Measurements from ENCODE around the gene KRTAP10-10.
"Not testable (repeated sequence)": the region's sequence is repeated elsewhere in the genome, so short reads cannot be mapped to it uniquely, and the experiment has no call there.

Gene KRTAP10-10

GRCh38 chr21:44670642-44671432 lies 33.7 kb downstream of the KRTAP10-10 start:
- Histone ChIP-seq H3K27me3 (ENCODE audit: control insufficient read depth, insufficient read depth, low read length) (no peaks in the 10 kb centered on the region), H3K36me3 (ENCODE audit: control insufficient read depth, insufficient read depth, low read length) (no peaks in the 10 kb centered on the region), H3K4me3 (ENCODE audit: low read depth, low read length) (no peak overlapping the region), H3K4me1 (ENCODE audit: control insufficient read depth, insufficient read depth, low read length) (no peaks in the 10 kb centered on the region), H3K27ac (ENCODE audit: low read depth, low read length) (no peak overlapping the region), H3K9me3 (ENCODE audit: control insufficient read depth, insufficient read depth, low read length) (peaks cover 19% of the 10 kb centered on the region), H3K9ac (ENCODE audit: low read depth, low read length) (no peak overlapping the region)

GRCh38 chr21:44671911-44672310 lies 34.8 kb downstream of the KRTAP10-10 start:
- no peaks in the 10 kb centered on the region for H3K36me3 ChIP-seq (ENCODE audit: control insufficient read depth, insufficient read depth, low read length)

GRCh38 chr21:44677881-44678280 lies 40.7 kb downstream of the KRTAP10-10 start:
- Histone ChIP-seq H3K9me3 (ENCODE audit: control insufficient read depth, insufficient read depth, low read length) (no peaks in the 10 kb centered on the region), H3K9ac (ENCODE audit: low read depth, low read length) (no peak overlapping the region), H3K27ac (ENCODE audit: low read depth, low read length) (no peak overlapping the region), H3K27me3 (ENCODE audit: control insufficient read depth, insufficient read depth, low read length) (no peaks in the 10 kb centered on the region), H3K4me1 (ENCODE audit: control insufficient read depth, insufficient read depth, low read length) (no peaks in the 10 kb centered on the region), H3K4me3 (ENCODE audit: low read depth, low read length) (no peak overlapping the region), H3K36me3 (ENCODE audit: control insufficient read depth, insufficient read depth, low read length) (no peaks in the 10 kb centered on the region)

More at GRCh38 chr21:44671911-44672310, 34.8 kb downstream of the KRTAP10-10 start:
- no peak overlapping the region for H3K27ac ChIP-seq (ENCODE audit: low read depth, low read length)
- H3K4me3 ChIP-seq (ENCODE audit: low read depth, low read length) = no peak overlapping the region
- no peak overlapping the region for H3K9ac ChIP-seq (ENCODE audit: low read depth, low read length)
- no peaks in the 10 kb centered on the region for H3K27me3 ChIP-seq (ENCODE audit: control insufficient read depth, insufficient read depth, low read length)
- H3K4me1 ChIP-seq (ENCODE audit: control insufficient read depth, insufficient read depth, low read length) = no peaks in the 10 kb centered on the region
- peaks cover 19% of the 10 kb centered on the region for H3K9me3 ChIP-seq (ENCODE audit: control insufficient read depth, insufficient read depth, low read length)

GRCh38 chr21:44681152-44681551 lies 44.0 kb downstream of the KRTAP10-10 start:
- Histone ChIP-seq H3K4me1 (ENCODE audit: control insufficient read depth, insufficient read depth, low read length) (peaks cover 3% of the 10 kb centered on the region; the same call in 1 of the 2 replicates), H3K36me3 (ENCODE audit: control insufficient read depth, insufficient read depth, low read length) (no peaks in the 10 kb centered on the region), H3K27me3 (ENCODE audit: control insufficient read depth, insufficient read depth, low read length) (no peaks in the 10 kb centered on the region), H3K9me3 (ENCODE audit: control insufficient read depth, insufficient read depth, low read length) (no peaks in the 10 kb centered on the region), H3K4me3 (ENCODE audit: low read depth, low read length) (no peak overlapping the region), H3K9ac (ENCODE audit: low read depth, low read length) (no peak overlapping the region), H3K27ac (ENCODE audit: low read depth, low read length) (no peak overlapping the region)

- H3K27me3 ChIP-seq (ENCODE audit: control insufficient read depth, insufficient read depth, low read length) = no peaks in the 10 kb centered on the region
Observed at GRCh38 chr21:44681861-44682579, 44.9 kb downstream of the KRTAP10-10 start, which contains the start of gene KRTAP12-1. KRTAP12-1 (minus strand) TSS chr21:44682163; CDS start chr21:44682123, 40 bp downstream.

GRCh38 chr21:44682580-44683151 lies 45.5 kb downstream of the KRTAP10-10 start:
- no peak overlapping the region for H3K4me3 ChIP-seq (ENCODE audit: low read depth, low read length)
- H3K9ac ChIP-seq (ENCODE audit: low read depth, low read length) = no peak overlapping the region
- no peaks in the 10 kb centered on the region for H3K36me3 ChIP-seq (ENCODE audit: control insufficient read depth, insufficient read depth, low read length)
- peaks cover 16% of the 10 kb centered on the region for H3K4me1 ChIP-seq (ENCODE audit: control insufficient read depth, insufficient read depth, low read length)
- H3K27ac ChIP-seq (ENCODE audit: low read depth, low read length) = no peak overlapping the region
- no peaks in the 10 kb centered on the region for H3K9me3 ChIP-seq (ENCODE audit: control insufficient read depth, insufficient read depth, low read length)
- H3K27me3 ChIP-seq (ENCODE audit: control insufficient read depth, insufficient read depth, low read length) = no peaks in the 10 kb centered on the region

More at GRCh38 chr21:44681861-44682579, 44.9 kb downstream of the KRTAP10-10 start, which contains the start of gene KRTAP12-1:
- H3K9ac ChIP-seq (ENCODE audit: low read depth, low read length) = no peak within 1 kb of the TSS
- H3K9me3 ChIP-seq (ENCODE audit: control insufficient read depth, insufficient read depth, low read length) = no peaks in the 10 kb centered on the region
- no peak within 1 kb of the TSS for H3K4me3 ChIP-seq (ENCODE audit: low read depth, low read length)
- no peak within 1 kb of the TSS for H3K27ac ChIP-seq (ENCODE audit: low read depth, low read length)
- peaks cover 9% of the 10 kb centered on the region for H3K4me1 ChIP-seq (ENCODE audit: control insufficient read depth, insufficient read depth, low read length)
- no peaks in the 10 kb centered on the region for H3K36me3 ChIP-seq (ENCODE audit: control insufficient read depth, insufficient read depth, low read length)

- H3K36me3 ChIP-seq (ENCODE audit: control insufficient read depth, insufficient read depth, low read length) = no peaks in the 10 kb centered on the region
- H3K27me3 ChIP-seq (ENCODE audit: control insufficient read depth, insufficient read depth, low read length) = no peaks in the 10 kb centered on the region
- no peak overlapping the region for H3K9ac ChIP-seq (ENCODE audit: low read depth, low read length)
- peaks cover 17% of the 10 kb centered on the region for H3K4me1 ChIP-seq (ENCODE audit: control insufficient read depth, insufficient read depth, low read length)
- no peaks in the 10 kb centered on the region for H3K9me3 ChIP-seq (ENCODE audit: control insufficient read depth, insufficient read depth, low read length)
- no peak overlapping the region for H3K4me3 ChIP-seq (ENCODE audit: low read depth, low read length)
- no peak overlapping the region for H3K27ac ChIP-seq (ENCODE audit: low read depth, low read length)
Observed at GRCh38 chr21:44684077-44684476, 46.9 kb downstream of the KRTAP10-10 start.

- H3K27me3 ChIP-seq (ENCODE audit: control insufficient read depth, insufficient read depth, low read length) = no peaks in the 10 kb centered on the region
- H3K9me3 ChIP-seq (ENCODE audit: control insufficient read depth, insufficient read depth, low read length) = no peaks in the 10 kb centered on the region
- no peak overlapping the region for H3K9ac ChIP-seq (ENCODE audit: low read depth, low read length)
- H3K27ac ChIP-seq (ENCODE audit: low read depth, low read length) = no peak overlapping the region
- H3K4me1 ChIP-seq (ENCODE audit: control insufficient read depth, insufficient read depth, low read length) = peaks cover 17% of the 10 kb centered on the region
- no peak overlapping the region for H3K4me3 ChIP-seq (ENCODE audit: low read depth, low read length)
- no peaks in the 10 kb centered on the region for H3K36me3 ChIP-seq (ENCODE audit: control insufficient read depth, insufficient read depth, low read length)
Observed at GRCh38 chr21:44684483-44684882, 47.3 kb downstream of the KRTAP10-10 start.

GRCh38 chr21:44685050-44685449 lies 47.9 kb downstream of the KRTAP10-10 start:
- not testable (repeated sequence) for H3K9me3 ChIP-seq (ENCODE audit: control insufficient read depth, insufficient read depth, low read length); H3K4me3 ChIP-seq (ENCODE audit: low read depth, low read length); H3K9ac ChIP-seq (ENCODE audit: low read depth, low read length); H3K36me3 ChIP-seq (ENCODE audit: control insufficient read depth, insufficient read depth, low read length); H3K27me3 ChIP-seq (ENCODE audit: control insufficient read depth, insufficient read depth, low read length); H3K27ac ChIP-seq (ENCODE audit: low read depth, low read length)
- H3K4me1 ChIP-seq (ENCODE audit: control insufficient read depth, insufficient read depth, low read length) = peaks cover 17% of the 10 kb centered on the region

GRCh38 chr21:44686000-44686781 lies 49.0 kb downstream of the KRTAP10-10 start:
- Histone ChIP-seq H3K4me1 (ENCODE audit: control insufficient read depth, insufficient read depth, low read length) (peaks cover 17% of the 10 kb centered on the region), H3K4me3 (ENCODE audit: low read depth, low read length) (no peak overlapping the region), H3K9me3 (ENCODE audit: control insufficient read depth, insufficient read depth, low read length) (no peaks in the 10 kb centered on the region), H3K36me3 (ENCODE audit: control insufficient read depth, insufficient read depth, low read length) (no peaks in the 10 kb centered on the region), H3K9ac (ENCODE audit: low read depth, low read length) (no peak overlapping the region), H3K27ac (ENCODE audit: low read depth, low read length) (peak overlapping the region; percentile 64), H3K27me3 (ENCODE audit: control insufficient read depth, insufficient read depth, low read length) (no peaks in the 10 kb centered on the region)
